ENCODE data around the gene ADCY5.

DNA sequence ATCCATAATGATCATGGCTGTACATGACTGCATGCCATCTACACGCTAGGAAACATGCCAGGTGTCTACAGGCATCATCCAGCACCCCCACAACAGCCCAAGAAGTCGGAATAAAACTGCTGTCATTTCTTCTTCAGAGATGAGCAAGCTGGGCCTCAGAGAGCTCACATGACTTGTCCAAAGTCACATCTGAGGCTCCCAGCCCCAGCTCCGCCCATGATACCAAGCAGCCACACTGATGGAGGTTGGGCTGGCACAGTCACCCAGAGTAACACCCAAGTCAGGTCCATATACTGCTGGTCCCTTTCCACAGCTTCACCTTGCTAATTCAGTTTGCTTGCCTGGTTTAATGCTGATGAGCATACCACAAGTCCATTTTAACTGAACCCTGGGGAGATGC lies 130.5 kb downstream of the ADCY5 start:
- TF ChIP-seq, protein P1, sequence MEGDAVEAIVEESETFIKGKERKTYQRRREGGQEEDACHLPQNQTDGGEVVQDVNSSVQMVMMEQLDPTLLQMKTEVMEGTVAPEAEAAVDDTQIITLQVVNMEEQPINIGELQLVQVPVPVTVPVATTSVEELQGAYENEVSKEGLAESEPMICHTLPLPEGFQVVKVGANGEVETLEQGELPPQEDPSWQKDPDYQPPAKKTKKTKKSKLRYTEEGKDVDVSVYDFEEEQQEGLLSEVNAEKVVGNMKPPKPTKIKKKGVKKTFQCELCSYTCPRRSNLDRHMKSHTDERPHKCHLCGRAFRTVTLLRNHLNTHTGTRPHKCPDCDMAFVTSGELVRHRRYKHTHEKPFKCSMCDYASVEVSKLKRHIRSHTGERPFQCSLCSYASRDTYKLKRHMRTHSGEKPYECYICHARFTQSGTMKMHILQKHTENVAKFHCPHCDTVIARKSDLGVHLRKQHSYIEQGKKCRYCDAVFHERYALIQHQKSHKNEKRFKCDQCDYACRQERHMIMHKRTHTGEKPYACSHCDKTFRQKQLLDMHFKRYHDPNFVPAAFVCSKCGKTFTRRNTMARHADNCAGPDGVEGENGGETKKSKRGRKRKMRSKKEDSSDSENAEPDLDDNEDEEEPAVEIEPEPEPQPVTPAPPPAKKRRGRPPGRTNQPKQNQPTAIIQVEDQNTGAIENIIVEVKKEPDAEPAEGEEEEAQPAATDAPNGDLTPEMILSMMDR (IDR thresholded peaks at IDR 0.05): no peak
- no peak for TF ChIP-seq POLR2A (IDR thresholded peaks at IDR 0.05)

Measured in Peyer's patch (tissue), 4 donors.